Activated T-cell treated with anti-CD3 and anti-CD28 coated beads for 4 hours (primary cell): Measurements from ENCODE around the gene RAI14.
"Not testable (repeated sequence)": the region's sequence is repeated elsewhere in the genome, so short reads cannot be mapped to it uniquely, and the experiment has no call there.

ENCODE experiments used
- DNase-seq: peaks from one replicate; pipeline ENCODE4 v3.0.0-alpha.2; 2020

Gene RAI14

GRCh38 chr5:34701442-34701841, 45.3 kb downstream of the RAI14 start:
- not testable (repeated sequence) for DNase-seq

GRCh38 chr5:34703767-34704713, 47.9 kb downstream of the RAI14 start:
- DNase-seq, result no peak

- no peak for DNase-seq
Measured at GRCh38 chr5:34706084-34706483, 50.0 kb downstream of the RAI14 start.

- no peak for DNase-seq
Measured at GRCh38 chr5:34707451-34708107, 51.5 kb downstream of the RAI14 start.

- DNase-seq, result no peak
Measured at GRCh38 chr5:34708777-34709176, 52.6 kb downstream of the RAI14 start.

- no peak for DNase-seq
Measured at GRCh38 chr5:34709861-34710673, 53.9 kb downstream of the RAI14 start.

- DNase-seq, result no peak
Measured at GRCh38 chr5:34712565-34712964, 56.4 kb downstream of the RAI14 start.

GRCh38 chr5:34715711-34716110, 59.6 kb downstream of the RAI14 start:
- no peak for DNase-seq

GRCh38 chr5:34716986-34717385, 60.9 kb downstream of the RAI14 start:
- no peak for DNase-seq

GRCh38 chr5:34717426-34718327, 61.5 kb downstream of the RAI14 start:
- no peak for DNase-seq

- no peak for DNase-seq
Measured at GRCh38 chr5:34718516-34718915, 62.4 kb downstream of the RAI14 start.

GRCh38 chr5:34719029-34719428, 62.9 kb downstream of the RAI14 start:
- DNase-seq, result no peak

GRCh38 chr5:34721327-34721726, 65.2 kb downstream of the RAI14 start:
- DNase-seq, result no peak

- DNase-seq, result no peak
Measured at GRCh38 chr5:34722183-34722582, 66.1 kb downstream of the RAI14 start.

GRCh38 chr5:34724741-34725140, 68.6 kb downstream of the RAI14 start:
- DNase-seq, result no peak

- DNase-seq, result not testable (repeated sequence)
Measured at GRCh38 chr5:34727166-34727749, 71.1 kb downstream of the RAI14 start.

- no peak for DNase-seq
Measured at GRCh38 chr5:34728236-34728635, 72.1 kb downstream of the RAI14 start.

- DNase-seq, result no peak
Measured at GRCh38 chr5:34731435-34732232, 75.5 kb downstream of the RAI14 start.

GRCh38 chr5:34734326-34734725, 78.2 kb downstream of the RAI14 start:
- DNase-seq, result no peak

- DNase-seq, result no peak
Measured at GRCh38 chr5:34735491-34736426, 79.6 kb downstream of the RAI14 start.
